NCI-H345 treated with DMSO at 0.1 percent for 48 hours (cell line): ENCODE data around the gene GRB14.

Experiments
- DNase-seq: peaks from one replicate; lab custom pipeline; 2025; ENCODE audit not compliant: unreplicated experiment; lab: John Stamatoyannopoulos, UW

The GRB14 gene

GRCh38 chr2:164617466-164617865 is 3.8 kb downstream of the GRB14 start:
- DNase-seq = no peak

GRCh38 chr2:164613321-164613982 is 7.8 kb downstream of the GRB14 start:
- no peak for DNase-seq

GRCh38 chr2:164609790-164610189 is 11.5 kb downstream of the GRB14 start:
- DNase-seq = no peak

- no peak for DNase-seq
Measured at GRCh38 chr2:164606557-164606956, 14.7 kb downstream of the GRB14 start.

GRCh38 chr2:164605295-164605694 is 16.0 kb downstream of the GRB14 start:
- DNase-seq = no peak

GRCh38 chr2:164600763-164601162 is 20.5 kb downstream of the GRB14 start:
- DNase-seq = no peak

GRCh38 chr2:164599954-164600589 is 21.2 kb downstream of the GRB14 start:
- peak; percentile 48 for DNase-seq

- DNase-seq = no peak
Measured at GRCh38 chr2:164597983-164598382, 23.3 kb downstream of the GRB14 start.

- no peak for DNase-seq
Measured at GRCh38 chr2:164595031-164595430, 26.3 kb downstream of the GRB14 start.

GRCh38 chr2:164593959-164594358 is 27.3 kb downstream of the GRB14 start:
- DNase-seq = no peak

- DNase-seq = no peak
Measured at GRCh38 chr2:164593541-164593940, 27.7 kb downstream of the GRB14 start.

- no peak for DNase-seq
Measured at GRCh38 chr2:164589522-164589921, 31.8 kb downstream of the GRB14 start.

GRCh38 chr2:164581050-164581449 is 40.2 kb downstream of the GRB14 start:
- DNase-seq = no peak

GRCh38 chr2:164574931-164575330 is 46.4 kb downstream of the GRB14 start:
- no peak for DNase-seq

- no peak for DNase-seq
Measured at GRCh38 chr2:164570475-164570874, 50.8 kb downstream of the GRB14 start.

GRCh38 chr2:164569378-164569777 is 51.9 kb downstream of the GRB14 start:
- DNase-seq = no peak

- DNase-seq = no peak
Measured at GRCh38 chr2:164568317-164568716, 53.0 kb downstream of the GRB14 start.

- no peak for DNase-seq
Measured at GRCh38 chr2:164567335-164567989, 53.8 kb downstream of the GRB14 start.

GRCh38 chr2:164565359-164565758 is 55.9 kb downstream of the GRB14 start:
- no peak for DNase-seq

- DNase-seq = no peak
Measured at GRCh38 chr2:164562666-164563065, 58.6 kb downstream of the GRB14 start.

- DNase-seq = no peak
Measured at GRCh38 chr2:164561991-164562390, 59.3 kb downstream of the GRB14 start.

GRCh38 chr2:164561416-164561815 is 59.9 kb downstream of the GRB14 start:
- DNase-seq = no peak
